K562 (cell line): ENCODE results near the gene OLIG1. TPM values are rescaled to one million over a fixed set of nuclear protein-coding genes. Genes with fewer than 3 reads are reported as not detected.

Source experiments
- ETV1 ChIP-seq: fragments of 450-650 bp; conservative IDR thresholded peaks from 2 replicates; pipeline ENCODE4 v1.6.1; 2016; ENCODE audit warnings: missing genetic modification characterization, control low read depth, low read depth, missing compliant biosample characterization
- HNRNPLL ChIP-seq: fragments of 200-400 bp; formaldehyde crosslinking; IDR thresholded peaks from 2 replicates; pipeline ENCODE4 v1.6.1; 2017; ENCODE audit warnings: low read length, low read depth, mild to moderate bottlenecking; ENCODE audit not compliant: poor library complexity, severe bottlenecking
- NFIC ChIP-seq: fragments of 450-650 bp; IDR thresholded peaks from 2 replicates; pipeline ENCODE4 v1.6.1; 2017; ENCODE audit warnings: mild to moderate bottlenecking, inconsistent platforms
- ZKSCAN3 ChIP-seq: fragments of 250-450 bp; sonication (Bioruptor Pico); IDR thresholded peaks from 2 replicates; pipeline ENCODE4 v1.4.0; 2020
- polyA plus RNA-seq, 8 experiments: library from polyadenylated mRNA; depleted of rRNA in 4 of 8; stranded (reverse) in 5 of 8; unstranded in 3 of 8; fragments of >200 nt; fragmentation: Nextera tagmentation in 2 of 8; fragmentation: Illumina TruSeq in 1 of 8; extraction: Ambion mirVana in 2 of 8; extraction: Trizol in 1 of 8; gene quantifications; 2 replicates each; pipeline versions ENCODE4 v1.2.1 to v1.2.3, GENCODE V29; 2011 to 2014; ENCODE audit warnings: inconsistent platforms in 1 of 8, missing spikeins in 1 of 8
- total RNA-seq, 7 experiments: library from RNA; depleted of rRNA in 6 of 7; stranded (reverse); fragments of >200 nt in 6 of 7; fragmentation: Illumina TruSeq in 2 of 7; extraction: Trizol in 2 of 7; gene quantifications; 2 replicates each; pipeline versions ENCODE4 v1.2.1 to v1.2.3, GENCODE V29; 2011 to 2021; ENCODE audit warnings: low replicate concordance in 1 of 7
- TF ChIP-seq, protein P1 (sequence below): fragments of 450-650 bp; IDR thresholded peaks from 2 replicates; pipeline ENCODE4 v1.6.1; 2017; ENCODE audit warnings: mild to moderate bottlenecking, moderate library complexity
- TF ChIP-seq, protein P2 (sequence below), 2 experiments: fragments of 150-350 bp in 1 of 2; IDR thresholded peaks; 2 replicates each; pipeline ENCODE4 v1.6.1; 2012 to 2016; ENCODE audit warnings: low read depth in 2 of 2, low read length in 2 of 2, mild to moderate bottlenecking in 1 of 2, moderate library complexity in 1 of 2

The OLIG1 gene
- total and polyA plus RNA-seq, 9 of the 15 experiments (the other 6 are each of a cell fraction or from before 2014, with no cell fraction given): not detected

DNA sequence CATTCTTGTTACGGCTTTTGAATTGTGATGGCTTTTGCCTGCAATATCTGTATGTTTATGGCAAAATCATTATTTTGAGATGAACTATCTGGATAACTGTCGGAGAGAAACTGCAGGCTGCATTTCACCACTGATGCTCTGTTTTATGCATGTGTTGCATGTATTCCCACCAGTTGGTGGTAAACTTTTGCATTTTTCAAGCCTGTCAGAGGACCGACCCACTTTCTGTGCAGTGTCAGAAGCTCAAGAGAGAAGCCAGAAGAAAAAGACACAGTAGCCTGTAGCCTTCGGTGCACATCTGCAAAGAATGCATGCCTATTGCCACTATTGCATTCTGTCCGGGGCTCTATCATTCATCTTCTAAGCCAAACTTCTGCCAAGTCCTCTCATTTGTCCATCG lies 41.6 kb downstream of the OLIG1 start (continued):
- TF ChIP-seq ETV1 (tag) (no peak), ZKSCAN3 (CRISPR knock-in tag) (no peak), HNRNPLL (no peak), NFIC (no peak)
- TF ChIP-seq, protein P1, sequence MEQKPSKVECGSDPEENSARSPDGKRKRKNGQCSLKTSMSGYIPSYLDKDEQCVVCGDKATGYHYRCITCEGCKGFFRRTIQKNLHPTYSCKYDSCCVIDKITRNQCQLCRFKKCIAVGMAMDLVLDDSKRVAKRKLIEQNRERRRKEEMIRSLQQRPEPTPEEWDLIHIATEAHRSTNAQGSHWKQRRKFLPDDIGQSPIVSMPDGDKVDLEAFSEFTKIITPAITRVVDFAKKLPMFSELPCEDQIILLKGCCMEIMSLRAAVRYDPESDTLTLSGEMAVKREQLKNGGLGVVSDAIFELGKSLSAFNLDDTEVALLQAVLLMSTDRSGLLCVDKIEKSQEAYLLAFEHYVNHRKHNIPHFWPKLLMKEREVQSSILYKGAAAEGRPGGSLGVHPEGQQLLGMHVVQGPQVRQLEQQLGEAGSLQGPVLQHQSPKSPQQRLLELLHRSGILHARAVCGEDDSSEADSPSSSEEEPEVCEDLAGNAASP: no peak
- TF ChIP-seq, protein P2, sequence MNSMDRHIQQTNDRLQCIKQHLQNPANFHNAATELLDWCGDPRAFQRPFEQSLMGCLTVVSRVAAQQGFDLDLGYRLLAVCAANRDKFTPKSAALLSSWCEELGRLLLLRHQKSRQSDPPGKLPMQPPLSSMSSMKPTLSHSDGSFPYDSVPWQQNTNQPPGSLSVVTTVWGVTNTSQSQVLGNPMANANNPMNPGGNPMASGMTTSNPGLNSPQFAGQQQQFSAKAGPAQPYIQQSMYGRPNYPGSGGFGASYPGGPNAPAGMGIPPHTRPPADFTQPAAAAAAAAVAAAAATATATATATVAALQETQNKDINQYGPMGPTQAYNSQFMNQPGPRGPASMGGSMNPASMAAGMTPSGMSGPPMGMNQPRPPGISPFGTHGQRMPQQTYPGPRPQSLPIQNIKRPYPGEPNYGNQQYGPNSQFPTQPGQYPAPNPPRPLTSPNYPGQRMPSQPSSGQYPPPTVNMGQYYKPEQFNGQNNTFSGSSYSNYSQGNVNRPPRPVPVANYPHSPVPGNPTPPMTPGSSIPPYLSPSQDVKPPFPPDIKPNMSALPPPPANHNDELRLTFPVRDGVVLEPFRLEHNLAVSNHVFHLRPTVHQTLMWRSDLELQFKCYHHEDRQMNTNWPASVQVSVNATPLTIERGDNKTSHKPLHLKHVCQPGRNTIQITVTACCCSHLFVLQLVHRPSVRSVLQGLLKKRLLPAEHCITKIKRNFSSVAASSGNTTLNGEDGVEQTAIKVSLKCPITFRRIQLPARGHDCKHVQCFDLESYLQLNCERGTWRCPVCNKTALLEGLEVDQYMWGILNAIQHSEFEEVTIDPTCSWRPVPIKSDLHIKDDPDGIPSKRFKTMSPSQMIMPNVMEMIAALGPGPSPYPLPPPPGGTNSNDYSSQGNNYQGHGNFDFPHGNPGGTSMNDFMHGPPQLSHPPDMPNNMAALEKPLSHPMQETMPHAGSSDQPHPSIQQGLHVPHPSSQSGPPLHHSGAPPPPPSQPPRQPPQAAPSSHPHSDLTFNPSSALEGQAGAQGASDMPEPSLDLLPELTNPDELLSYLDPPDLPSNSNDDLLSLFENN (IDR thresholded peaks at IDR 0.05; ENCODE audit: low read depth in 2 of 2, low read length in 2 of 2): no peak
